OCI-LY1 (cell line): ENCODE data around the gene SRCIN1.

Source experiments
- H2AFZ ChIP-seq: fragments of 200-600 bp; sonication (generic), shearing (Covaris generic); 2 replicates; pipeline ENCODE4 v1.6.0; 2014; ENCODE audit warnings: antibody characterized with exemption, mild to moderate bottlenecking, low read length
- H3F3A ChIP-seq: fragments of 200-600 bp; sonication (generic), shearing (Covaris generic); 2 replicates; pipeline ENCODE4 v1.6.0; 2014; ENCODE audit warnings: mild to moderate bottlenecking, antibody characterized with exemption, low read length, moderate library complexity; ENCODE audit not compliant: insufficient read depth
- H3K27ac ChIP-seq: fragments of 200-600 bp; sonication (generic); 2 replicates; pipeline ENCODE4 v1.5.1; 2014; ENCODE audit warnings: low read length, mixed run types, mild to moderate bottlenecking, low read depth; ENCODE audit not compliant: poor library complexity, severe bottlenecking
- H3K27me3 ChIP-seq: fragments of 200-600 bp; sonication (generic); 2 replicates; pipeline ENCODE4 v1.6.0; 2014; ENCODE audit warnings: antibody characterized with exemption, mild to moderate bottlenecking, low read length, moderate library complexity; ENCODE audit not compliant: insufficient read depth
- H3K36me3 ChIP-seq: fragments of 200-600 bp; sonication (generic); 2 replicates; pipeline ENCODE4 v1.6.1; 2014; ENCODE audit warnings: mild to moderate bottlenecking, antibody characterized with exemption, low read length, moderate library complexity, mixed read lengths; ENCODE audit not compliant: insufficient read depth
- H3K4me1 ChIP-seq: fragments of 200-600 bp; sonication (generic); 2 replicates; pipeline ENCODE4 v1.5.1; 2014; ENCODE audit warnings: mild to moderate bottlenecking, low read length, moderate library complexity; ENCODE audit not compliant: insufficient read depth, severe bottlenecking
- H3K4me2 ChIP-seq: fragments of 200-600 bp; sonication (generic), shearing (Covaris generic); 2 replicates; pipeline ENCODE4 v1.6.1; 2014; ENCODE audit warnings: low read length
- H3K4me3 ChIP-seq: fragments of 200-600 bp; sonication (generic); 2 replicates; pipeline ENCODE4 v1.5.1; 2014; ENCODE audit warnings: low read length, low read depth, mild to moderate bottlenecking, mixed read lengths; ENCODE audit not compliant: poor library complexity, severe bottlenecking
- H3K79me2 ChIP-seq: fragments of 200-600 bp; shearing (Covaris generic); 2 replicates; pipeline ENCODE4 v1.6.1; 2016; ENCODE audit warnings: mixed run types, low read length, mixed read lengths; ENCODE audit not compliant: insufficient read depth
- H3K9ac ChIP-seq: fragments of 200-600 bp; sonication (generic), shearing (Covaris generic); 2 replicates; pipeline ENCODE4 v1.6.1; 2014; ENCODE audit warnings: mild to moderate bottlenecking, low read length, mixed read lengths
- H3K9me2 ChIP-seq: fragments of 200-600 bp; sonication (generic), shearing (Covaris generic); 2 replicates; pipeline ENCODE4 v1.6.1; 2014; ENCODE audit warnings: low read depth, mild to moderate bottlenecking, low read length, mixed read lengths
- H3K9me3 ChIP-seq: fragments of 200-600 bp; shearing (Covaris generic); 2 replicates; pipeline ENCODE4 v1.6.1; 2014; ENCODE audit warnings: low read length, mixed read lengths
- H4K20me1 ChIP-seq: fragments of 200-600 bp; sonication (generic), shearing (Covaris generic); 2 replicates; pipeline ENCODE4 v1.6.0; 2016; ENCODE audit warnings: mild to moderate bottlenecking, low read length; ENCODE audit not compliant: insufficient read depth
- CTCF ChIP-seq: fragments of 200-600 bp; sonication (generic), shearing (Covaris generic); IDR thresholded peaks from 2 replicates; pipeline ENCODE4 v1.5.1; 2017; ENCODE audit warnings: mild to moderate bottlenecking, antibody characterized with exemption, low read length, moderate library complexity, mixed read lengths
- EZH2 ChIP-seq: fragments of 200-600 bp; sonication (generic), shearing (Covaris generic); IDR thresholded peaks from 2 replicates; pipeline ENCODE4 v1.8.0; 2017; ENCODE audit warnings: borderline replicate concordance, mixed run types, mild to moderate bottlenecking, antibody characterized with exemption, low read length, moderate library complexity, mixed read lengths

The SRCIN1 gene

GRCh38 chr17:38546396-38546795 lies 59.4 kb downstream of the SRCIN1 start:
- Histone ChIP-seq H3K27me3 (peaks cover 12% of the 10 kb centered on the region; the same call in 1 of the 2 replicates), H3K4me3 (no peak overlapping the region), H3K4me1 (no peaks in the 10 kb centered on the region), H3K27ac (no peak overlapping the region), H2AFZ (no peak overlapping the region), H3K79me2 (no peaks in the 10 kb centered on the region), H3K9ac (no peak overlapping the region), H3K9me2 (no peaks in the 10 kb centered on the region), H3K4me2 (no peak overlapping the region), H3K36me3 (no peaks in the 10 kb centered on the region; the same call in 1 of the 2 replicates), H3K9me3 (no peaks in the 10 kb centered on the region), H3F3A (no peaks in the 10 kb centered on the region), H4K20me1 (no peaks in the 10 kb centered on the region)
- TF ChIP-seq EZH2 (no peak), CTCF (no peak)

- Histone ChIP-seq H2AFZ (no peak overlapping the region), H3K9ac (no peak overlapping the region), H3K9me3 (no peaks in the 10 kb centered on the region), H3K4me2 (no peak overlapping the region), H3K27me3 (peaks cover 5% of the 10 kb centered on the region; the same call in 1 of the 2 replicates), H3K4me1 (no peaks in the 10 kb centered on the region), H3K4me3 (no peak overlapping the region), H3K36me3 (no peaks in the 10 kb centered on the region), H3F3A (no peaks in the 10 kb centered on the region), H3K27ac (no peak overlapping the region), H3K79me2 (no peaks in the 10 kb centered on the region), H4K20me1 (no peaks in the 10 kb centered on the region), H3K9me2 (no peaks in the 10 kb centered on the region)
- TF ChIP-seq EZH2 (no peak), CTCF (no peak)
These were observed 60.1 kb downstream of the SRCIN1 start for GRCh38 chr17:38545531-38546225.

GRCh38 chr17:38544839-38545209 lies 60.9 kb downstream of the SRCIN1 start:
- no peaks in the 10 kb centered on the region for H3K9me3 ChIP-seq
- no peak overlapping the region for H3K27ac ChIP-seq
- no peaks in the 10 kb centered on the region for H3K4me1 ChIP-seq
- no peaks in the 10 kb centered on the region for H3K9me2 ChIP-seq
- no peaks in the 10 kb centered on the region for H3K79me2 ChIP-seq
- no peak overlapping the region for H3K4me3 ChIP-seq
- no peak overlapping the region for H2AFZ ChIP-seq
- no peak for TF ChIP-seq EZH2
- TF ChIP-seq CTCF: no peak
- H3K4me2 ChIP-seq: no peak overlapping the region
- H4K20me1 ChIP-seq: no peaks in the 10 kb centered on the region
- H3F3A ChIP-seq: no peaks in the 10 kb centered on the region
- no peak overlapping the region for H3K9ac ChIP-seq
- H3K27me3 ChIP-seq: 0 out of 2 replicates have a peak, but pooled peaks cover 5% of the 10 kb centered on the region
- no peaks in the 10 kb centered on the region for H3K36me3 ChIP-seq
